Measurements from ENCODE around the gene IKZF2. TPM values are rescaled to one million over a fixed set of nuclear protein-coding genes. Genes with fewer than 3 reads are reported as not detected.

IKZF2 gene
- total RNA-seq: 16.7 and 18.9 TPM in 2 replicates
- long read RNA-seq, partial matches to known transcripts: 1 of 8 reads
- long read RNA-seq, other reads (novel, unspliced or antisense): 5 of 8 reads

GRCh38 chr2:213151437-213152064 lies at the start of gene IKZF2:
Gene IKZF2 (minus strand): TSS chr2:213151612. CDS start chr2:213148629, 2,983 bp downstream.
- Mint-ChIP-seq H3K9me3 (ENCODE audit: unreplicated experiment) (no peaks in the 10 kb centered on the region), H3K4me1 (ENCODE audit: unreplicated experiment) (peaks cover 43% of the 10 kb centered on the region), H3K36me3 (ENCODE audit: unreplicated experiment) (peaks cover 2% of the 10 kb centered on the region), H3K27me3 (ENCODE audit: unreplicated experiment) (no peaks in the 10 kb centered on the region), H3K4me3 (ENCODE audit: unreplicated experiment) (peak within 1 kb of the TSS; percentile 89), H3K27ac (ENCODE audit: unreplicated experiment) (peak within 1 kb of the TSS; percentile 96)
- peak; percentile 94 for DNase-seq (ENCODE audit: extremely low spot score, unreplicated experiment)
- no peak for TF ChIP-seq CTCF (IDR thresholded peaks at IDR 0.05)

GRCh38 chr2:213199871-213200270 lies 48.5 kb upstream of the IKZF2 start:
- no peak overlapping the region for H3K27ac Mint-ChIP-seq (ENCODE audit: unreplicated experiment)
- no peak overlapping the region for H3K4me3 Mint-ChIP-seq (ENCODE audit: unreplicated experiment)
- H3K36me3 Mint-ChIP-seq (ENCODE audit: unreplicated experiment): peaks cover 7% of the 10 kb centered on the region
- H3K27me3 Mint-ChIP-seq (ENCODE audit: unreplicated experiment): no peaks in the 10 kb centered on the region
- DNase-seq (ENCODE audit: extremely low spot score, unreplicated experiment): no peak
- H3K4me1 Mint-ChIP-seq (ENCODE audit: unreplicated experiment): no peaks in the 10 kb centered on the region
- no peak for TF ChIP-seq CTCF (IDR thresholded peaks at IDR 0.05)
- H3K9me3 Mint-ChIP-seq (ENCODE audit: unreplicated experiment): peaks cover 11% of the 10 kb centered on the region

- H3K9me3 Mint-ChIP-seq (ENCODE audit: unreplicated experiment): peaks cover 3% of the 10 kb centered on the region
- DNase-seq (ENCODE audit: extremely low spot score, unreplicated experiment): no peak
Measured at GRCh38 chr2:213189001-213189899, 37.8 kb upstream of the IKZF2 start.

GRCh38 chr2:213188533-213188867 lies 37.1 kb upstream of the IKZF2 start:
- peak overlapping the region; percentile 53 for H3K4me3 Mint-ChIP-seq (ENCODE audit: unreplicated experiment)

More at GRCh38 chr2:213189001-213189899, 37.8 kb upstream of the IKZF2 start:
- Mint-ChIP-seq H3K4me1 (ENCODE audit: unreplicated experiment) (peaks cover 49% of the 10 kb centered on the region), H3K27ac (ENCODE audit: unreplicated experiment) (peak overlapping the region; percentile 82), H3K4me3 (ENCODE audit: unreplicated experiment) (peak overlapping the region; percentile 56), H3K36me3 (ENCODE audit: unreplicated experiment) (peaks cover 3% of the 10 kb centered on the region), H3K27me3 (ENCODE audit: unreplicated experiment) (no peaks in the 10 kb centered on the region)
- no peak for TF ChIP-seq CTCF (IDR thresholded peaks at IDR 0.05)

More at GRCh38 chr2:213188533-213188867, 37.1 kb upstream of the IKZF2 start:
- Mint-ChIP-seq H3K36me3 (ENCODE audit: unreplicated experiment) (peaks cover 3% of the 10 kb centered on the region), H3K9me3 (ENCODE audit: unreplicated experiment) (peaks cover 3% of the 10 kb centered on the region), H3K4me1 (ENCODE audit: unreplicated experiment) (peaks cover 47% of the 10 kb centered on the region), H3K27ac (ENCODE audit: unreplicated experiment) (peak overlapping the region; percentile 95), H3K27me3 (ENCODE audit: unreplicated experiment) (no peaks in the 10 kb centered on the region)
- no peak for TF ChIP-seq CTCF (IDR thresholded peaks at IDR 0.05)
- DNase-seq (ENCODE audit: extremely low spot score, unreplicated experiment): no peak

Measured in osteocyte (in vitro differentiated cells).